Camera-type eye (tissue), 1 donor: Measurements from ENCODE around the gene DKC1. TPM values are rescaled to one million over a fixed set of nuclear protein-coding genes. Genes with fewer than 3 reads are reported as not detected.

Experiments
- total RNA-seq: library from RNA; depleted of rRNA; stranded (reverse); fragments of >200 nt; gene quantifications from one replicate; pipeline ENCODE4 v1.2.3, GENCODE V29; 2014

DKC1 gene
- total RNA-seq: 41.2 TPM

DNA sequence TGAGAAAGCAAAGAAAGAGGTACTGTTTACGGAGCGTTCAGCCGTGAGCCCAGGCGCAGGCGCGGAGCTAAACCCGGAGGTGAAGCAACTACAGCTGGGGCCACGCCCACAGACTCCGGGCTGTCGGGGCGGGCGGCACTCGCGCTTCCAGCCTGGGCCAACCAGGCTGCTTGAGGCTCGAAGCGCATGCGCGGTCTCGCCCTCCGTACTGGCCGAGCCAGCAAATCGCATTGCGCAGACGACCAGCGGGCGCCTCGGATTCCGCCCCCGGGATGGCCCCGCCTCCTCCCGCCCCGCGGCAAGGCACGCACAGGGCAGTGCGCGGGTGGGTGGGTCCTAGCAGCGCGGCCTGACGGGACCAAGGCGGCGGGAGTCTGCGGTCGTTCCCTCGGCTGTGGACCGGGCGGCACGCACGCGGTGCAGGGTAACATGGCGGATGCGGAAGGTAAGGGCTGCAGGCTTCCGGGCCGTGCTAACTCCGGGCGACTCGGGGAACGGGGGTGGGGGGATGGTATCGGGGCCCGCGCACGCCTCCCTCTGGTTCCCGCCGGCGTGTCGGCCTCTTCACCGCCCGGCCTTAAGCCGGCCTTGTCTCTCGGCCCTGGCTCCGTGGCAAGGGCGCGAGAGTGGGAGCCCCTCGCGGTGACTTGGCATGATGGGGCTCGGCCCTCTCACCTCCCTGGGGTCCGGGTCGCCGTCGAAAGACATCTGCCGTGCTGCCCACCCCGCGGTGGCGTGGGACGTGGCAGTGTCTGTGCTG lies at the start of gene DKC1:
DKC1 (plus strand) TSS at position 328 of the 760 bp plus-strand sequence; CDS start at position 430, 102 bp downstream.

DNA sequence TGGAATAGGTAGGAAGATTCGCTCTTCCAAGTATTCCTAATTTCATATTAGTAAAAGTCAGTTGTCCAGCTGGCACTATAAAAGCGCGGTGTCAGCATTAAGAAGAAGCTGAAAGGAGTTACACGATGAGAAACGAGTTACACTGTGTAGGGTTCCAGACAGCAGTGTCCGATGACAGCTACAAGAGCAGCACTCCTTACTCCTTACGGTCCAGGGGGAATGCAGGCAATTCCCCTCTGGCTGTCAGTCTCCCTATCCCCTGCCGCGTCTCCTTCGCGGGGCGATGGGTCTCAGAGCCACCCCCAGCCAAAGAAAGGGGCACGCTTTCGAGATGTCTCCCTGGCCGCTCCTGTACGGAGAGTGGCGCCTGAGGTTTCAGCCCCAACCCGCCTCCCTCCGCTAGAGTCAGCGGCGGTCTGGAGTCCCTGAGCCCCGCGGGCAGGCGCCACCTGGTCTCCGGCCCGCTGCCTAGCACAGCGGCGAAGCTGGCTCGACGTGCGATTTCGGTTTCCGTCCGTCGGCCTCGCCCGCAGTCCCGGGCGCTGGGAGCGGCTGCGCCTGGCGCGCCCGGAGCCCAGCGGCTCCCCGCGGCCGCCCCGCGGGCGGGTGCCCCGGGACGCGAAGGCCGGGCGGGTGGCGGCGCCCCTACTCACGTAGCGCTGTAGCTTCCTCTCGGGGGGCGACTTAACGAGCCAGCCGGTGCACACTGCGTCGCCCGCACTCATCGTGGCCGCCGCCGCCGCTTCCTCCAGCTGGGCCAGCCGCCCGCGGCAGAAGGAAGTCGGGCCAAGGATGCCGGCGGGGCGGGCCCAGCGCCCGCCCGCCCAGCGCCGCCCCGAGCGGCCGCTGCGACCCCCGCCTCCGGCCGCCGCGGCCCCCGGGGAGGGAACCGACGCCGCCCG lies 12.1 kb upstream of the DKC1 start, which contains the start of gene GAB3:
GAB3 (minus strand) TSS at position 777 of the 902 bp plus-strand sequence; CDS start at position 725, 52 bp downstream.

DNA sequence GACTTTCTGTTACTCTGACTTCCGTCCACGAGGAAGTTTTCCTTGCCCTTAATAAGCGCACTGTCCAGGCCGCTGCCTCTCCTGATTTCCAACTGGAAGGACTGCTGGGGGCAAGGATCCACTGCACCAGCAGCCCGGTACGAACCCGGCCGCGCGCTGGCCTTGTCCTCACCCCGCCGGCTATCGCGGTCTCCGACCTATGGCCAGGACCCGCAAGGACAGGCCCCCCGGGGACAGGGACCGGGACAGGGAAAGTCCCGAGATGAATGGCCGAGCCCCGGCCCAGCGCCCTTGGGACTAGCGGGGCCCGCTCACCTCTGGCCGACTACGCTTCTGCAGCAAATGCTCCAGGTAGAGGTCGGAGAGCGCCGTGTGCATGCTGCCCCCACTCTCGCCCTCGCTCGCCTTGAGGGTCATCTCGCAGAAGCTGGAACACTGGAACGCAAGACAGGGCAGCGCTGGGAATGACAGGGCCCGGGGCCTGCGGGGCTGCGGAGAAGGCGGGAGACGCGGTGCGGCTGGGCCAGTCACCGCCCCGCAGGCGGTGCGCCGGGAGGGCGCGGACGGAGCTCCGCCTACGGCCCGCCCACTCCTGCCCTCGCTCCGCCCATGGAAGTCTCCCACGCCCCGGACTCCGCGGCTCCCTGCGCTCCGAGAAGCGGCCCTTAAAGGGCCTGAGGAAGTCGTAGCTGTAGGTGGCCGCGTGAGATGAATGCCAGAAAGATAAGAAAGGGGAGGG lies 42.5 kb downstream of the DKC1 start, which contains the start of gene MPP1:
MPP1 (minus strand) TSS at position 529 of the 739 bp plus-strand sequence; CDS start at position 417, 112 bp downstream.

Other genes starting within 250 kb of the DKC1 start
- 24.8 TPM for gene FAM3A, start 246.6 kb upstream of the DKC1 start, total RNA-seq
- 33.1 TPM for gene G6PD, start 216.0 kb upstream of the DKC1 start, total RNA-seq
- gene IKBKG, start 215.2 kb upstream of the DKC1 start, total RNA-seq: 13.2 TPM
- not detected for gene CTAG1A, start 177.7 kb upstream of the DKC1 start, total RNA-seq
- not detected for gene CTAG1B, start 143.6 kb upstream of the DKC1 start, total RNA-seq
- gene CTAG2, start 109.3 kb upstream of the DKC1 start, total RNA-seq: not detected
- gene GAB3, start 11.8 kb upstream of the DKC1 start, total RNA-seq: 4.3 TPM
- 22.2 TPM for gene MPP1, start 42.6 kb downstream of the DKC1 start, total RNA-seq
- not detected for gene SMIM9, start 71.8 kb downstream of the DKC1 start, total RNA-seq
- gene F8A1, start 123.5 kb downstream of the DKC1 start, total RNA-seq: 3.1 TPM